Endothelial cell of umbilical vein (primary cell): Measurements from ENCODE around the gene HYAL3.

Experiments
- CTCF ChIP-seq, 2 donors: IDR thresholded peaks; 1 replicate in 1 of 2; 2 replicates in 1 of 2; pipeline ENCODE4 v1.5.1; 2011; ENCODE audit warnings: low read length in 2 of 2, mild to moderate bottlenecking in 2 of 2, moderate library complexity in 2 of 2, control low read depth in 1 of 2, inconsistent platforms in 1 of 2, low read depth in 1 of 2; ENCODE audit not compliant: insufficient read depth in 1 of 2; ENCODE audit errors: extremely low read depth in 1 of 2
- GATA2 ChIP-seq: IDR thresholded peaks from 2 replicates; pipeline ENCODE4 v1.7.0; 2011; ENCODE audit warnings: low read depth, mild to moderate bottlenecking, moderate library complexity, mixed read lengths, low read length; ENCODE audit not compliant: insufficient read length, insufficient read depth
- JUN ChIP-seq: IDR thresholded peaks from 2 replicates; pipeline ENCODE4 v1.6.1; 2011; ENCODE audit warnings: borderline replicate concordance, low read depth; ENCODE audit not compliant: insufficient read length, insufficient read depth
- MYC ChIP-seq: IDR thresholded peaks from one replicate; pipeline ENCODE4 v1.6.1; 2011; ENCODE audit warnings: mild to moderate bottlenecking, low read depth, low read length
- POLR2A ChIP-seq: IDR thresholded peaks from 2 replicates; pipeline ENCODE4 v1.6.1; 2012; ENCODE audit warnings: low read depth, mild to moderate bottlenecking, control low read depth, low read length

- TF ChIP-seq GATA2 (no peak), CTCF (IDR thresholded peaks at IDR 0.05; ENCODE audit: extremely low read depth in 1 of 2, insufficient read depth in 1 of 2, low read depth in 1 of 2, low read length in 2 of 2) (no peak), POLR2A (no peak), MYC (no peak), JUN (no peak)
Observed at GRCh38 chr3:50316657-50317242, 17.5 kb upstream of the HYAL3 start.
